Measurements from ENCODE around the gene SBK1.

DNA sequence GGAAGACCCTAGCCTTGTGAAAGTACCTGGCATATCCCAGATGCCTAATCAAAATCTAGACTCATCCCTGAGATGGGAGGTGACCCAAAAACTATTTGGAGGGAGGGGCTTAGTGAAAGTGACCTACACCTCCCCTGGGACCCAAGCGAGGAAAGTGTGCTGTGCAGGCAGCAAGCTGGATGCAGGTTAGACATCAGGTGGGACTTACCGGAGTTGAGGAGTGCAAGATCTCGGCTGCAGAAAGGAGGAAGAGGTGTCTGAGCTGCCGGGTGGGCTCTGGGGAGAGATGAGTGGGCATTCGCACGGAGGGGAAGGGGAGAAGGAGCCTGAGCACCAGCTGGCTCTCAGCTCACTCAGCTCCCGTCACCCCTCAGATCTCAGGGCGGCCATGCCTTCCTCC lies 10.3 kb upstream of the SBK1 start:
- TF ChIP-seq POLR2A (IDR thresholded peaks at IDR 0.05): no peak
- TF ChIP-seq CTCF (IDR thresholded peaks at IDR 0.05): no peak
